Mesenchymal stem cell (in vitro differentiated cells and primary cell): ENCODE data around the gene GRAMD1B.

Experiments
- DNase-seq: peaks from one replicate; pipeline ENCODE4 v3.0.0-alpha.2; 2013
- H2AFZ ChIP-seq: one replicate; pipeline ENCODE4 v1.6.1; 2013; ENCODE audit warnings: low read depth, mild to moderate bottlenecking, control low read depth, inconsistent platforms, low read length, moderate library complexity
- H2AK5ac ChIP-seq: 2 replicates; pipeline ENCODE4 v1.6.1; 2013; ENCODE audit warnings: low read length, moderate library complexity, mild to moderate bottlenecking, inconsistent platforms; ENCODE audit not compliant: severe bottlenecking
- H2BK120ac ChIP-seq: one replicate; pipeline ENCODE4 v1.6.1; 2013; ENCODE audit warnings: low read depth, mild to moderate bottlenecking, inconsistent platforms, low read length, moderate library complexity
- H2BK12ac ChIP-seq, 2 experiments: one replicate each; pipeline ENCODE4 v1.6.1; 2013; ENCODE audit warnings: inconsistent platforms in 2 of 2, low read length in 2 of 2, mild to moderate bottlenecking in 2 of 2, moderate library complexity in 2 of 2, control low read depth in 1 of 2
- H2BK15ac ChIP-seq: one replicate; pipeline ENCODE4 v1.6.1; 2013; ENCODE audit warnings: mild to moderate bottlenecking, low read depth, inconsistent platforms; ENCODE audit not compliant: poor library complexity, severe bottlenecking
- H2BK5ac ChIP-seq: 2 replicates; pipeline ENCODE4 v1.6.1; 2013; ENCODE audit warnings: low read depth, mild to moderate bottlenecking, low read length, control low read depth, inconsistent platforms; ENCODE audit not compliant: poor library complexity, severe bottlenecking
- H3K14ac ChIP-seq, 2 experiments: one replicate each; pipeline ENCODE4 v1.6.1; 2013; ENCODE audit warnings: inconsistent platforms in 2 of 2, low read length in 2 of 2, control low read depth in 1 of 2, mild to moderate bottlenecking in 1 of 2, moderate library complexity in 1 of 2
- H3K18ac ChIP-seq, 2 experiments: one replicate each; pipeline ENCODE4 v1.6.1; 2013; ENCODE audit warnings: inconsistent platforms in 2 of 2, low read length in 2 of 2, control low read depth in 1 of 2, low read depth in 1 of 2, mild to moderate bottlenecking in 1 of 2
- H3K23ac ChIP-seq, 2 experiments: one replicate each; pipeline ENCODE4 v1.6.1; 2013; ENCODE audit warnings: inconsistent platforms in 2 of 2, low read length in 2 of 2, mild to moderate bottlenecking in 2 of 2, moderate library complexity in 2 of 2, control low read depth in 1 of 2
- H3K27ac ChIP-seq: 2 replicates; pipeline ENCODE4 v1.5.1; 2013; ENCODE audit warnings: mild to moderate bottlenecking, moderate library complexity, low read length, control low read depth, inconsistent platforms; ENCODE audit not compliant: poor library complexity, severe bottlenecking
- H3K27me3 ChIP-seq, 2 experiments: 2 replicates each; pipeline versions ENCODE4 v1.6.1 to v1.7.0; 2013; ENCODE audit warnings: low read length in 2 of 2, mild to moderate bottlenecking in 2 of 2, moderate library complexity in 2 of 2, control low read depth in 1 of 2, inconsistent platforms in 1 of 2; ENCODE audit not compliant: control insufficient read depth in 1 of 2, insufficient read depth in 1 of 2
- H3K36me3 ChIP-seq, 2 experiments: 2 replicates each; pipeline versions ENCODE4 v1.6.1 to v1.7.0; 2013; ENCODE audit warnings: low read length in 2 of 2, control low read depth in 1 of 2, inconsistent platforms in 1 of 2, low read depth in 1 of 2, mild to moderate bottlenecking in 1 of 2; ENCODE audit not compliant: insufficient read depth in 2 of 2, control insufficient read depth in 1 of 2
- H3K4ac ChIP-seq, 2 experiments: one replicate each; pipeline ENCODE4 v1.6.1; 2013; ENCODE audit warnings: inconsistent platforms in 2 of 2, low read length in 2 of 2, mild to moderate bottlenecking in 2 of 2, moderate library complexity in 2 of 2, control low read depth in 1 of 2, low read depth in 1 of 2
- H3K4me1 ChIP-seq: 2 replicates; pipeline ENCODE4 v1.6.1; 2013; ENCODE audit warnings: low read depth, low read length, control low read depth; ENCODE audit not compliant: control insufficient read depth, insufficient read depth
- H3K4me2 ChIP-seq: 2 replicates; pipeline ENCODE4 v1.6.1; 2013; ENCODE audit warnings: low read length, mild to moderate bottlenecking, inconsistent platforms; ENCODE audit not compliant: poor library complexity, severe bottlenecking
- H3K4me3 ChIP-seq, 2 experiments: 2 replicates each; pipeline versions ENCODE4 v1.5.1 to v1.7.0; 2013; ENCODE audit warnings: low read length in 2 of 2, mild to moderate bottlenecking in 2 of 2, control low read depth in 1 of 2, low read depth in 1 of 2; ENCODE audit not compliant: insufficient read depth in 1 of 2
- H3K79me1 ChIP-seq: replicated peaks from 2 replicates; pipeline ENCODE4 v1.6.1; 2013; ENCODE audit warnings: mild to moderate bottlenecking, control low read depth, low read length, inconsistent platforms; ENCODE audit not compliant: poor library complexity, severe bottlenecking
- H3K9ac ChIP-seq: 2 replicates; pipeline ENCODE4 v1.7.0; 2013; ENCODE audit warnings: mild to moderate bottlenecking, low read length, moderate library complexity
- H3K9me3 ChIP-seq: 2 replicates; pipeline ENCODE4 v1.7.0; 2013; ENCODE audit warnings: mild to moderate bottlenecking, low read length; ENCODE audit not compliant: control insufficient read depth
- H4K8ac ChIP-seq: one replicate; pipeline ENCODE4 v1.6.1; 2013; ENCODE audit warnings: inconsistent platforms, mild to moderate bottlenecking, low read length, moderate library complexity
- H4K91ac ChIP-seq: one replicate; pipeline ENCODE4 v1.6.1; 2013; ENCODE audit warnings: mild to moderate bottlenecking, low read length, inconsistent platforms
- WGBS: methylation state at CpG from one replicate; pipeline ENCODE4 v1.1.7; 2013; ENCODE audit warnings: mixed read lengths; 5-methylcytosine and 5-hydroxymethylcytosine counted together

Gene GRAMD1B

DNA sequence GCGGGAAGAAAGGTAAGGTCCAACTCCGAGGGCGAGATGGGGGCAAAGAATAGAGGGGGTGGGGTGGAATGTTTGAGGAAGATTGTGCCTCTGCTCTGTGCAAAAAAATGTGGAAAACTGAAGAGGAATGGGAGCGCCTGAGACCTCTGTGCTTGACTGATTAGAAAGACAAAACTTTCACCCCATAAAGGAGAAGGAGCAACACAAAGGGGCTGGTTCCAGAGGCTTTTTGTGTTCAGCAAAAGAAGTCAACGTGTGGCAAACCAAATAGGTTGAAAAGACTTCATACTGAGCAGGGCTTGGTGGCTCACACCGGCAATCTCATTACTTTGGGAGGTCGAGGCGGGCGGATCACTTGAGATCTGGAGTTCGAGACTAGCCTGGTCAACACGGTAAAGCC, 50.8 kb downstream of the GRAMD1B start:
- Histone ChIP-seq H3K23ac (no peak overlapping the region), H4K91ac (no peak overlapping the region), H3K27me3 (no peaks in the 10 kb centered on the region), H3K9ac (no peak overlapping the region), H3K36me3 (peaks cover 0 to 7% of the 10 kb centered on the region in 2 experiments), H2BK120ac (no peak overlapping the region), H3K4ac (no peak overlapping the region), H2AK5ac (no peak overlapping the region), H3K4me2 (no peak overlapping the region), H4K8ac (no peak overlapping the region), H3K4me3 (no peak overlapping the region), H2BK12ac (no peak overlapping the region), H3K18ac (no peak overlapping the region), H2AFZ (no peak overlapping the region), H3K27ac (no peak overlapping the region), H2BK15ac (no peak overlapping the region), H3K14ac (no peak overlapping the region), H3K9me3 (no peaks in the 10 kb centered on the region), H3K4me1 (peaks cover 3% of the 10 kb centered on the region), H3K79me1 (no peaks in the 10 kb centered on the region), H2BK5ac (no peak overlapping the region)
- no peak for DNase-seq
- 92% methylated on average over 10 of the region's 11 CpGs for WGBS

- Histone ChIP-seq H3K79me1 (no peaks in the 10 kb centered on the region), H3K9ac (no peak overlapping the region), H3K4me3 (no peak overlapping the region), H3K4me1 (peaks cover 3% of the 10 kb centered on the region), H3K4me2 (no peak overlapping the region), H2BK15ac (no peak overlapping the region), H3K9me3 (no peaks in the 10 kb centered on the region), H2AK5ac (no peak overlapping the region), H2BK12ac (no peak overlapping the region), H3K14ac (no peak overlapping the region), H2AFZ (no peak overlapping the region), H3K27me3 (no peaks in the 10 kb centered on the region), H3K27ac (no peak overlapping the region), H3K18ac (no peak overlapping the region), H4K91ac (no peak overlapping the region), H4K8ac (no peak overlapping the region), H3K23ac (no peak overlapping the region), H2BK5ac (no peak overlapping the region), H3K36me3 (peaks cover 0 to 7% of the 10 kb centered on the region in 2 experiments), H3K4ac (no peak overlapping the region), H2BK120ac (no peak overlapping the region)
- 80% methylated on average over 3 of the region's 3 CpGs for WGBS
- no peak for DNase-seq
These were observed 51.6 kb downstream of the GRAMD1B start for GRCh38 chr11:123481640-123482039.

- Histone ChIP-seq H3K4me1 (peaks cover 3% of the 10 kb centered on the region), H2BK15ac (no peak overlapping the region), H3K14ac (no peak overlapping the region), H3K23ac (no peak overlapping the region), H3K79me1 (no peaks in the 10 kb centered on the region), H3K27ac (no peak overlapping the region), H2BK120ac (no peak overlapping the region), H3K9me3 (no peaks in the 10 kb centered on the region), H2AK5ac (no peak overlapping the region), H3K4me2 (no peak overlapping the region), H3K27me3 (no peaks in the 10 kb centered on the region), H4K91ac (no peak overlapping the region), H2AFZ (no peak overlapping the region), H3K18ac (no peak overlapping the region), H3K9ac (no peak overlapping the region), H3K36me3 (peaks cover 0 to 7% of the 10 kb centered on the region in 2 experiments), H3K4me3 (no peak overlapping the region), H4K8ac (no peak overlapping the region), H2BK12ac (no peak overlapping the region), H3K4ac (no peak overlapping the region), H2BK5ac (no peak overlapping the region)
- WGBS = 90% methylated on average over 4 of the region's 6 CpGs
- DNase-seq = no peak
These were observed 52.1 kb downstream of the GRAMD1B start for GRCh38 chr11:123482218-123482617.

- Histone ChIP-seq H3K9ac (no peak overlapping the region), H3K79me1 (no peaks in the 10 kb centered on the region), H2BK5ac (no peak overlapping the region), H2BK15ac (no peak overlapping the region), H2AK5ac (no peak overlapping the region), H3K23ac (no peak overlapping the region), H3K27ac (no peak overlapping the region), H4K8ac (no peak overlapping the region), H3K9me3 (no peaks in the 10 kb centered on the region), H4K91ac (no peak overlapping the region), H2AFZ (no peak overlapping the region), H3K18ac (no peak overlapping the region), H3K4me3 (no peak overlapping the region), H3K4me1 (peaks cover 5% of the 10 kb centered on the region), H3K14ac (no peak overlapping the region), H3K4me2 (no peak overlapping the region), H3K36me3 (peaks cover 0 to 7% of the 10 kb centered on the region in 2 experiments), H2BK120ac (no peak overlapping the region), H3K27me3 (no peaks in the 10 kb centered on the region), H3K4ac (no peak overlapping the region), H2BK12ac (no peak overlapping the region)
- DNase-seq = no peak
- 82% methylated on average over 5 of the region's 8 CpGs for WGBS
These were observed 53.0 kb downstream of the GRAMD1B start for GRCh38 chr11:123483058-123483457.
